GM12872 (cell line): Measurements from ENCODE around the gene OR5K2.

Experiments
- CTCF ChIP-seq: IDR thresholded peaks from 3 replicates; pipeline ENCODE4 v1.5.1; 2011; ENCODE audit warnings: low read depth, mild to moderate bottlenecking, low read length, moderate library complexity; ENCODE audit not compliant: insufficient read depth

OR5K2 gene

GRCh38 chr3:98508582-98508981, 11.1 kb downstream of the OR5K2 start:
- no peak for TF ChIP-seq CTCF

- no peak for TF ChIP-seq CTCF
These were observed 15.1 kb downstream of the OR5K2 start for GRCh38 chr3:98512576-98512975.

- no peak for TF ChIP-seq CTCF
These were observed 15.6 kb downstream of the OR5K2 start for GRCh38 chr3:98513091-98513511.

- no peak for TF ChIP-seq CTCF
These were observed 16.3 kb downstream of the OR5K2 start for GRCh38 chr3:98513736-98514135.

- no peak for TF ChIP-seq CTCF
These were observed 17.5 kb downstream of the OR5K2 start for GRCh38 chr3:98514948-98515347.

GRCh38 chr3:98518816-98519215, 21.3 kb downstream of the OR5K2 start:
- TF ChIP-seq CTCF: no peak

- no peak for TF ChIP-seq CTCF
These were observed 21.9 kb downstream of the OR5K2 start for GRCh38 chr3:98519351-98519750.

GRCh38 chr3:98521897-98522543, 24.5 kb downstream of the OR5K2 start:
- TF ChIP-seq CTCF: no peak
